ENCODE measurements around the gene RYR2. TPM values are rescaled to one million over a fixed set of nuclear protein-coding genes. Genes with fewer than 3 reads are reported as not detected.

The RYR2 gene
- total RNA-seq, 3 donors from 2014 or later = 0.16 to 0.59 (median 0.33) TPM

GRCh38 chr1:237247442-237247841 is 205.5 kb downstream of the RYR2 start:
- Histone ChIP-seq H3K9me3 (no peaks in the 10 kb centered on the region), H3K27ac (no peak overlapping the region), H3K36me3 (no peaks in the 10 kb centered on the region), H3K4me3 (no peak overlapping the region), H3K27me3 (no peaks in the 10 kb centered on the region), H3K4me1 (no peaks in the 10 kb centered on the region)
- intact Hi-C loops (cut with DNase I; ENCODE audit: low total_unique reads) = no loop called here
- no peak for DNase-seq (ENCODE audit: low spot score in 2 of 2)
- no peak for TF ChIP-seq POLR2AphosphoS5 (IDR thresholded peaks at IDR 0.05)

GRCh38 chr1:237249120-237249519 is 207.1 kb downstream of the RYR2 start:
- H3K9me3 ChIP-seq = no peaks in the 10 kb centered on the region
- TF ChIP-seq POLR2A (IDR thresholded peaks at IDR 0.05) (no peak), CTCF (IDR thresholded peaks at IDR 0.05) (no peak), POLR2AphosphoS5 (IDR thresholded peaks at IDR 0.05) (no peak)
- no peaks in the 10 kb centered on the region for H3K27me3 ChIP-seq
- no peak overlapping the region for H3K27ac ChIP-seq
- no peaks in the 10 kb centered on the region for H3K4me1 ChIP-seq
- DNase-seq (ENCODE audit: low spot score in 2 of 2) = no peak
- H3K4me3 ChIP-seq = no peak overlapping the region
- intact Hi-C loops (cut with DNase I; ENCODE audit: low total_unique reads) = no loop called here
- no peaks in the 10 kb centered on the region for H3K36me3 ChIP-seq

- Histone ChIP-seq H3K27ac (no peak overlapping the region), H3K4me3 (no peak overlapping the region), H3K4me1 (no peaks in the 10 kb centered on the region), H3K36me3 (no peaks in the 10 kb centered on the region), H3K9me3 (no peaks in the 10 kb centered on the region), H3K27me3 (no peaks in the 10 kb centered on the region)
- no peak for DNase-seq (ENCODE audit: low spot score in 2 of 2)
- intact Hi-C loops (cut with DNase I; ENCODE audit: low total_unique reads) = no loop called here
- TF ChIP-seq CTCF (IDR thresholded peaks at IDR 0.05) = no peak
- no peak for TF ChIP-seq POLR2A (IDR thresholded peaks at IDR 0.05)
- TF ChIP-seq POLR2AphosphoS5 (IDR thresholded peaks at IDR 0.05) = no peak
Observed at GRCh38 chr1:237250055-237250454, 208.1 kb downstream of the RYR2 start.

- H3K27ac ChIP-seq = no peak overlapping the region
- no peak for DNase-seq (ENCODE audit: low spot score in 2 of 2)
- no peaks in the 10 kb centered on the region for H3K27me3 ChIP-seq
- no peaks in the 10 kb centered on the region for H3K9me3 ChIP-seq
- H3K36me3 ChIP-seq = no peaks in the 10 kb centered on the region
- no peaks in the 10 kb centered on the region for H3K4me1 ChIP-seq
- no peak for TF ChIP-seq POLR2A (IDR thresholded peaks at IDR 0.05)
- no peak for TF ChIP-seq CTCF (IDR thresholded peaks at IDR 0.05)
- no peak for TF ChIP-seq POLR2AphosphoS5 (IDR thresholded peaks at IDR 0.05)
- H3K4me3 ChIP-seq = no peak overlapping the region
- intact Hi-C loops (cut with DNase I; ENCODE audit: low total_unique reads) = no loop called here
Observed at GRCh38 chr1:237255071-237255470, 213.1 kb downstream of the RYR2 start.

- TF ChIP-seq POLR2AphosphoS5 (IDR thresholded peaks at IDR 0.05) (no peak), POLR2A (IDR thresholded peaks at IDR 0.05) (no peak), CTCF (IDR thresholded peaks at IDR 0.05) (no peak)
- Histone ChIP-seq H3K27me3 (no peaks in the 10 kb centered on the region), H3K27ac (no peak overlapping the region), H3K4me1 (no peaks in the 10 kb centered on the region), H3K36me3 (no peaks in the 10 kb centered on the region), H3K9me3 (no peaks in the 10 kb centered on the region), H3K4me3 (no peak overlapping the region)
- DNase-seq (ENCODE audit: low spot score in 2 of 2) = no peak
- intact Hi-C loops (cut with DNase I; ENCODE audit: low total_unique reads) = no loop called here
Observed at GRCh38 chr1:237258871-237259270, 216.9 kb downstream of the RYR2 start.

- TF ChIP-seq CTCF (IDR thresholded peaks at IDR 0.05) = no peak
- no peak for TF ChIP-seq POLR2A (IDR thresholded peaks at IDR 0.05)
- no peak for TF ChIP-seq POLR2AphosphoS5 (IDR thresholded peaks at IDR 0.05)
- no peak overlapping the region for H3K4me3 ChIP-seq
- H3K27me3 ChIP-seq = no peaks in the 10 kb centered on the region
- H3K36me3 ChIP-seq = no peaks in the 10 kb centered on the region
- no peak overlapping the region for H3K27ac ChIP-seq
- intact Hi-C loops (cut with DNase I; ENCODE audit: low total_unique reads) = no loop called here
- no peaks in the 10 kb centered on the region for H3K9me3 ChIP-seq
- no peaks in the 10 kb centered on the region for H3K4me1 ChIP-seq
- no peak for DNase-seq (ENCODE audit: low spot score in 2 of 2)
Observed at GRCh38 chr1:237261198-237261597, 219.2 kb downstream of the RYR2 start.

Data from breast epithelium (tissue), 4 donors.